Kidney (tissue), 14 donors: ENCODE measurements around the gene XPO6. TPM values are rescaled to one million over a fixed set of nuclear protein-coding genes. Genes with fewer than 3 reads are reported as not detected.

Experiments used
- DNase-seq, 5 donors: peaks; one replicate each; pipeline ENCODE4 v3.0.0-alpha.2; 2013 to 2020
- FAIRE-seq: peaks from 2 replicates; lab custom pipeline; 2012; peaks lifted over from hg19 to GRCh38; lab: Jason Lieb, UNC
- H3K27ac ChIP-seq, 2 donors: one replicate each; pipeline ENCODE4 v1.7.0; 2013; ENCODE audit warnings: low read depth in 2 of 2, low read length in 2 of 2, inconsistent platforms in 1 of 2
- H3K27me3 ChIP-seq: one replicate; pipeline ENCODE4 v1.7.1; 2013; ENCODE audit warnings: low read length, inconsistent platforms; ENCODE audit not compliant: control insufficient read depth, insufficient read depth
- H3K36me3 ChIP-seq, 3 donors: one replicate each; pipeline versions ENCODE4 v1.7.0 to v1.7.1; 2013; ENCODE audit warnings: low read length in 3 of 3, control low read depth in 1 of 3, inconsistent platforms in 1 of 3; ENCODE audit not compliant: insufficient read depth in 3 of 3, control insufficient read depth in 2 of 3
- H3K4me1 ChIP-seq, 3 donors: one replicate each; pipeline versions ENCODE4 v1.7.0 to v1.7.1; 2013; ENCODE audit warnings: low read length in 3 of 3, inconsistent platforms in 1 of 3, low read depth in 1 of 3; ENCODE audit not compliant: control insufficient read depth in 2 of 3, insufficient read depth in 2 of 3
- H3K4me3 ChIP-seq, 3 donors: one replicate each; pipeline versions ENCODE4 v1.7.0 to v1.8.1; 2013; ENCODE audit warnings: low read length in 3 of 3, control low read depth in 1 of 3, inconsistent platforms in 1 of 3
- H3K9ac ChIP-seq, 3 donors: one replicate each; pipeline versions ENCODE4 v1.7.0 to v1.7.1; 2013; ENCODE audit warnings: low read length in 3 of 3, control low read depth in 1 of 3, inconsistent platforms in 1 of 3
- H3K9me3 ChIP-seq, 3 donors: one replicate each; pipeline versions ENCODE4 v1.7.0 to v1.7.1; 2013; ENCODE audit warnings: low read length in 3 of 3, control low read depth in 1 of 3, inconsistent platforms in 1 of 3; ENCODE audit not compliant: control insufficient read depth in 2 of 3, insufficient read depth in 1 of 3
- intact Hi-C: fragments of 100-400 bp; cut with DNase I; formaldehyde crosslinking; loops from one replicate; pipeline ENCODE4 v1.11.1; 2022
- polyA plus RNA-seq: library from polyadenylated mRNA; stranded (reverse); fragments of 350-450 nt; fragmentation: Illumina TruSeq; extraction: RNeasy Lipid Tissue Mini Kit (QIAGEN cat#74804); gene quantifications from one replicate; pipeline ENCODE4 v1.2.3, GENCODE V29; 2014; ENCODE audit warnings: low read depth, low replicate concordance; ENCODE audit not compliant: insufficient read depth
- total RNA-seq: library from RNA; stranded (reverse); fragmentation: NEBNext Ultra II Directional; extraction: Animal tissue kit (Norgen Biotek cat#: 25700); gene quantifications from one replicate; pipeline ENCODE4 v1.2.1, GENCODE V29; 2021
- TF ChIP-seq, protein P1 (sequence below): IDR thresholded peaks from 3 replicates; pipeline ENCODE4 v1.5.1; 2012; ENCODE audit warnings: mild to moderate bottlenecking, moderate library complexity, borderline replicate concordance; ENCODE audit not compliant: insufficient read depth; ENCODE audit errors: extremely low read depth
- donor health status: control.
- donor health status: control.
- donor health status: control.
- donor health status: control.
- donor health status: control.
- donor health status: DM: yes; HTN: yes; CAD: no.
- donor health status: Normal renal cell carcinoma (clear cell type).

Gene XPO6
- total and polyA plus RNA-seq, 2 donors from 2014 or later, result 57.2 to 98.8 TPM

DNA sequence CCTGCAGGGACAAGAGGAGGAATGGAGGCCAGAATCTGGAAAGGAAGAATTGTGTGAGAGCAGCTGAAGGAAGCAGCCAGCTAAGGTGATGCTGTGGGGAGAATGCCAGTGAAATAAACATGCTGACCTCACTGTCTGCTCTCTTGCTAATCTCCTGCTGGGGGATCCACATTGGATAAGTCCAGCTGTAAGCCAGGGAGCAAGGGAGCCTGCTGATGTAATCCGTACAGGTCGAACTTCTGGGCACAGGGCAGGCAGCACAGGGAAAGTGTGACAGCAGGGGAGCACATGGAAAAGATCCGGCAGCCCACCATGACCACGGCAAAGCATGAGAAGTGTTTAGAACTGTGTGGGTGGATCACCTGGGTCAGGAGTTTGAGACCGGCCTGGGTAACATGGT lies 7.5 kb upstream of the XPO6 start:
- H3K4me1 ChIP-seq, result no peaks in the 10 kb centered on the region
- TF ChIP-seq, protein P1, sequence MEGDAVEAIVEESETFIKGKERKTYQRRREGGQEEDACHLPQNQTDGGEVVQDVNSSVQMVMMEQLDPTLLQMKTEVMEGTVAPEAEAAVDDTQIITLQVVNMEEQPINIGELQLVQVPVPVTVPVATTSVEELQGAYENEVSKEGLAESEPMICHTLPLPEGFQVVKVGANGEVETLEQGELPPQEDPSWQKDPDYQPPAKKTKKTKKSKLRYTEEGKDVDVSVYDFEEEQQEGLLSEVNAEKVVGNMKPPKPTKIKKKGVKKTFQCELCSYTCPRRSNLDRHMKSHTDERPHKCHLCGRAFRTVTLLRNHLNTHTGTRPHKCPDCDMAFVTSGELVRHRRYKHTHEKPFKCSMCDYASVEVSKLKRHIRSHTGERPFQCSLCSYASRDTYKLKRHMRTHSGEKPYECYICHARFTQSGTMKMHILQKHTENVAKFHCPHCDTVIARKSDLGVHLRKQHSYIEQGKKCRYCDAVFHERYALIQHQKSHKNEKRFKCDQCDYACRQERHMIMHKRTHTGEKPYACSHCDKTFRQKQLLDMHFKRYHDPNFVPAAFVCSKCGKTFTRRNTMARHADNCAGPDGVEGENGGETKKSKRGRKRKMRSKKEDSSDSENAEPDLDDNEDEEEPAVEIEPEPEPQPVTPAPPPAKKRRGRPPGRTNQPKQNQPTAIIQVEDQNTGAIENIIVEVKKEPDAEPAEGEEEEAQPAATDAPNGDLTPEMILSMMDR, result no peak
- no peak for FAIRE-seq
- no peaks in the 10 kb centered on the region for H3K9me3 ChIP-seq
- DNase-seq, result no peak
- intact Hi-C loops, result no loop called here
- H3K36me3 ChIP-seq, result no peaks in the 10 kb centered on the region
- H3K4me3 ChIP-seq, result no peak overlapping the region
- no peak overlapping the region for H3K27ac ChIP-seq
- H3K9ac ChIP-seq, result no peak overlapping the region
- no peaks in the 10 kb centered on the region for H3K27me3 ChIP-seq

DNA sequence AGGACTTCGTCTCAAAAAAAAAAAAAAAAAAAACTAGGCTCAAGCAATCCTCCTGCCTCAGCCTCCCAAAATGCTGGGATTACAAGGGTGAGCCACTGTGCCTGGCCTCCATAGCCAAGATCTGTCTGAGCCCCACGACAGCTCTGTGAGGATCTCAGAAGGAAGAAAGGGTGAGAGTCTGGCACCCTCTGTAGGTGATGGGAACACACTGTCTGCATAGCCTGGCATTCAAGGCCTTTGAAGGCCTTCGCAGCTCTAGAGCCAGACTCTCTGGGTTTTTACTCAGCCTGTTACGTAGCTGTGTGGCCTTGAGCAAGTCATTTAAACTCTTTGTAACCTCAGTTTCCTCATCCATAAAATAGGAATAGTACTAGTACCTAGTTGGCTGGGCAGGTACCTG lies 6.3 kb upstream of the XPO6 start:
- Histone ChIP-seq H3K27me3 (no peaks in the 10 kb centered on the region), H3K36me3 (no peaks in the 10 kb centered on the region), H3K9me3 (no peaks in the 10 kb centered on the region), H3K9ac (no peak overlapping the region), H3K4me3 (no peak overlapping the region), H3K4me1 (no peaks in the 10 kb centered on the region), H3K27ac (no peak overlapping the region)
- intact Hi-C loops, result no loop called here
- TF ChIP-seq, protein P1, result peak; percentile 22
- FAIRE-seq, result no peak
- DNase-seq, result no peak

GRCh38 chr16:28217326-28217725 lies 5.6 kb upstream of the XPO6 start:
- no peaks in the 10 kb centered on the region for H3K27me3 ChIP-seq
- H3K9me3 ChIP-seq, result no peaks in the 10 kb centered on the region
- DNase-seq, result no peak
- FAIRE-seq, result no peak
- intact Hi-C loops, result no loop called here
- H3K4me3 ChIP-seq, result no peak overlapping the region
- no peak overlapping the region for H3K9ac ChIP-seq
- TF ChIP-seq, protein P1, result no peak
- no peaks in the 10 kb centered on the region for H3K36me3 ChIP-seq
- H3K27ac ChIP-seq, result no peak overlapping the region
- no peaks in the 10 kb centered on the region for H3K4me1 ChIP-seq

- peaks cover 0 to 2% (median 0%) of the 10 kb centered on the region in 3 donors for H3K36me3 ChIP-seq
- FAIRE-seq, result no peak
- intact Hi-C loops, result no loop called here
- H3K4me3 ChIP-seq, result no peak overlapping the region
- DNase-seq, result no peak
- H3K27me3 ChIP-seq, result no peaks in the 10 kb centered on the region
- peaks cover 0 to 10% (median 0%) of the 10 kb centered on the region in 3 donors for H3K4me1 ChIP-seq
- no peaks in the 10 kb centered on the region for H3K9me3 ChIP-seq
- TF ChIP-seq, protein P1, result no peak
- no peak overlapping the region for H3K27ac ChIP-seq
- H3K9ac ChIP-seq, result no peak overlapping the region
Observed at GRCh38 chr16:28213396-28213795, 1.6 kb upstream of the XPO6 start.
